Measurements from ENCODE around the gene CABLES1.

CABLES1 gene

GRCh38 chr18:23236876-23237468, 101.7 kb downstream of the CABLES1 start:
- Histone ChIP-seq H3K4me3 (replicated peaks; ENCODE audit: low read depth, low read length) (no peak overlapping the region), H3K27me3 (replicated peaks; ENCODE audit: control insufficient read depth, insufficient read depth, low read length) (no peaks in the 10 kb centered on the region), H3K36me3 (ENCODE audit: control insufficient read depth, insufficient read depth, low read length) (no peaks in the 10 kb centered on the region)
- no peak for TF ChIP-seq CTCF (IDR thresholded peaks at IDR 0.05; ENCODE audit: insufficient read depth, low read length, poor library complexity, severe bottlenecking)
- DNase-seq (ENCODE audit: extremely low read depth, insufficient read length): no peak

GRCh38 chr18:23237524-23238151, 102.4 kb downstream of the CABLES1 start:
- peak; percentile 81 for DNase-seq (ENCODE audit: extremely low read depth, insufficient read length)
- TF ChIP-seq CTCF (IDR thresholded peaks at IDR 0.05; ENCODE audit: insufficient read depth, low read length, poor library complexity, severe bottlenecking): peak; percentile 60
- Histone ChIP-seq H3K36me3 (ENCODE audit: control insufficient read depth, insufficient read depth, low read length) (no peaks in the 10 kb centered on the region), H3K4me3 (replicated peaks; ENCODE audit: low read depth, low read length) (no peak overlapping the region), H3K27me3 (replicated peaks; ENCODE audit: control insufficient read depth, insufficient read depth, low read length) (no peaks in the 10 kb centered on the region)

GRCh38 chr18:23238152-23238531, 102.9 kb downstream of the CABLES1 start:
- H3K36me3 ChIP-seq (ENCODE audit: control insufficient read depth, insufficient read depth, low read length): no peaks in the 10 kb centered on the region
- H3K27me3 ChIP-seq (replicated peaks; ENCODE audit: control insufficient read depth, insufficient read depth, low read length): no peaks in the 10 kb centered on the region
- H3K4me3 ChIP-seq (replicated peaks; ENCODE audit: low read depth, low read length): no peak overlapping the region
- DNase-seq (ENCODE audit: extremely low read depth, insufficient read length): no peak
- TF ChIP-seq CTCF (IDR thresholded peaks at IDR 0.05; ENCODE audit: insufficient read depth, low read length, poor library complexity, severe bottlenecking): no peak

GRCh38 chr18:23238651-23239349, 103.5 kb downstream of the CABLES1 start:
- no peak for DNase-seq (ENCODE audit: extremely low read depth, insufficient read length)
- no peak for TF ChIP-seq CTCF (IDR thresholded peaks at IDR 0.05; ENCODE audit: insufficient read depth, low read length, poor library complexity, severe bottlenecking)
- H3K4me3 ChIP-seq (replicated peaks; ENCODE audit: low read depth, low read length): no peak overlapping the region
- H3K27me3 ChIP-seq (replicated peaks; ENCODE audit: control insufficient read depth, insufficient read depth, low read length): no peaks in the 10 kb centered on the region
- no peaks in the 10 kb centered on the region for H3K36me3 ChIP-seq (ENCODE audit: control insufficient read depth, insufficient read depth, low read length)

GRCh38 chr18:23239350-23239692, 104.0 kb downstream of the CABLES1 start:
- TF ChIP-seq CTCF (IDR thresholded peaks at IDR 0.05; ENCODE audit: insufficient read depth, low read length, poor library complexity, severe bottlenecking): no peak
- no peak for DNase-seq (ENCODE audit: extremely low read depth, insufficient read length)
- no peak overlapping the region for H3K4me3 ChIP-seq (replicated peaks; ENCODE audit: low read depth, low read length)
- H3K27me3 ChIP-seq (replicated peaks; ENCODE audit: control insufficient read depth, insufficient read depth, low read length): no peaks in the 10 kb centered on the region
- H3K36me3 ChIP-seq (ENCODE audit: control insufficient read depth, insufficient read depth, low read length): no peaks in the 10 kb centered on the region
